HG03378 (cell line): Measurements from ENCODE around the gene MSH4.
"Not testable (repeated sequence)": the region's sequence is repeated elsewhere in the genome, so short reads cannot be mapped to it uniquely, and the experiment has no call there.

Experiments
- ATAC-seq: cut with Tn5 transposase; IDR thresholded peaks from one replicate; pipeline ENCODE4 v1.9.1; 2021; ENCODE audit warnings: mild to moderate bottlenecking, moderate library complexity; ENCODE audit not compliant: unreplicated experiment

The MSH4 gene

DNA sequence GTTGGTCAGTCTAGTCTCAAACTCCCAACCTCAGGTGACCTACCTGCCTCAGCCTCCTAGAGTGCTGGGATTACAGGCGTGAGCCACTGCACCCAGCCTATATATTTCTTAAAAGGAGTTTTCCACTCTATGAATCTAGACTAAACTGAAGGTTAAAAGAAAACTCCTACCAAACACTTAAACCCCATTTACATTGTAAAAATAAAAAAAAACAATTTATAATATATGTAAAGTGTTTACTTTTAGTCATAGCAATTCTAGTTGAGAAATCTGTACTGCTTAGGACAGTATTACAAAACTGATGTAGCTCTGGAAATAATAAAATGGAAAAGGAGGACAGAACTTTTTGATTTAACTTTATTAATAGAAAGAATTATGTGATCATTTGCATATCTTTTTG is 126.0 kb downstream of the MSH4 start:
- ATAC-seq: no peak

DNA sequence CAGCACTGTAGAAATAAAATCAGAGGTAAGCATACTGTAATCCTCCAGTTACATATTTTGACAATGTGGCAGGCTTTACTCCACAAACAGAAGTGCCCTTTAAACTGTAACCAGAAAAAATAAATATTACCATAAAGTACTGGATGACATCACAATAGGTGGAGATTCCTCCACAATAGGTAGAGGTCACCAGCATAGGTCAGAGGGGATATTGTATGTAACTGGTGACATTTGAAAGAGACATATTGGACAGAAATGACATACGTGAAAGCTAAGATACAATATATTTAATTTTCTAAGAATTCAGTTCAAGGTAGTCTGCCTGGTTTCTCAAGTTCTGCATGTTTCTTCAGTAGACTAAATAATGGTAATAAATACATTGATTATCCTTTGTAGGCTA is 135.6 kb downstream of the MSH4 start, which contains the start of gene ASB17:
Gene ASB17 (minus strand): TSS at position 101 of the 400 bp plus-strand sequence. CDS start 113 bp downstream, outside the sequence.
- ATAC-seq: no peak

DNA sequence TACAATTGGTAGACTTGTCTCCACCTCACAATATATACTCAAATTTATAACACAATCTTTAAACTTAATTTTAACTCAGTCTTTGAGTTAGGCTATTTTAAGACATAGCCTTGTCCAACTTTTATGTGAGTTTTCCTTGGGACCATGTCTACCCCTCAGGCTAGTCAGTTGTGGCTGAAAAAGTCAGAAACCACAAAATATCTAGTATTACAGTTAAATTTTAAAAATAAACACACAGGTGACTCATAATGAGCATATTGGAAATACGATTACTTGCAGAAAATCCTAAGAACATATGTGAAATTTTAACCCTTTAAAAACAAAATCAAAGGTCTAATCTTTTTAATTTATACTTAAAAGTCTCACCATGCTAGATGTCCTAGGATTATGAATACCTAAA is 140.4 kb downstream of the MSH4 start:
- ATAC-seq: no peak

DNA sequence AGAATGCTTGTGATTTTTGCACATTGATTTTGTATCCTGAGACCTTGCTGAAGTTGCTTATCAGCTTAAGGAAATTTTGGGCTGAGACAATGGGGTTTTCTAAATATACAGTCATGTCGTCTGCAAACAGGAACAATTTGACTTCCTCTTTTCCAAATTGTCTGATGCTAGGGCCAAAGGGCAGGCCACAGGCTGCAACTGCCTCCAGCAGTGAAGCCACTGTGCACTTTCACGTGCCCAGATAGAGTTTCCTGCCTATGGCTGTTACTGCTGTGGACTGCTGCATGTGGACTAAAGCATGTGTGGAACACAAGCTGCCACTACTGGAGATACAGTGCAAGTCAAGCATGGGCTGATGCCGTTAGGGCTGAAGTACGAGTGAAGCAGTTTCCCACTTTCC is 146.4 kb downstream of the MSH4 start:
- ATAC-seq: not testable (repeated sequence)

DNA sequence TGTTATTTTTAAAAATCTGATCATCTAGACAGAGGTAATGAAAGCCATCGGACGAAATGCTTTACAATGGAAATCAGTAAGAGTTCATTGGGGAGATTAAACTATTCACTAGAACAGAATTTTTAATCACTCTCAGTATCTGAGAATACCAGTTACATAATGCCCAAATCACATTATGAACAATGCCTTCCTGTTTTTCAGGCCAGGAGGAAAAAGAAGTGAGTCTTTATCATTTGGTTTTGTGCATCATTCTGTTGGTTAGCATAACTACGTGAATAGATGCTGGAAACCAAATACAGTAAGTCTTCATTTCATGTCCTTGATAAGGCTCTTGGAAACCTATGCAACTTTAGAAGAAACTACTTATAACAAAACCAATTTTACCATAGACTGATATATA is 153.5 kb downstream of the MSH4 start:
- no peak for ATAC-seq

DNA sequence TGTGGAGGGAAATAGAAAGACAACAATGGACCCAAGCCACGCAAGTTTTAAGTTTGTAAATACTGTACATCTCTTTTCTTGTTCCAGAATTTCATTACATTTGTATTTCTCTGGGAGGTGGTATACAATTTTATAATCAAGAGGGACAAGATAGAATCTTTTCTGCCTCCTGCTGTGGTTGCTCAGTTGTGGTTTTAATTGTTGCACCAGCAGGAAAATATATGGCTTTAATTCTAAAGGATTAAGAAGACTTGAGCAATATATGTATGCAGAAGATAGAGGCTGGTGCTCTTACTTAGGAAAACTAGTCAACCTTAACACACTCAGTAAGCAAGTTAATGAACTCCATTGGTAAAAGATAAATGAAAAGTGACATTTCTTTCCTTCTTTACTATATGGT is 155.3 kb downstream of the MSH4 start:
- no peak for ATAC-seq

DNA sequence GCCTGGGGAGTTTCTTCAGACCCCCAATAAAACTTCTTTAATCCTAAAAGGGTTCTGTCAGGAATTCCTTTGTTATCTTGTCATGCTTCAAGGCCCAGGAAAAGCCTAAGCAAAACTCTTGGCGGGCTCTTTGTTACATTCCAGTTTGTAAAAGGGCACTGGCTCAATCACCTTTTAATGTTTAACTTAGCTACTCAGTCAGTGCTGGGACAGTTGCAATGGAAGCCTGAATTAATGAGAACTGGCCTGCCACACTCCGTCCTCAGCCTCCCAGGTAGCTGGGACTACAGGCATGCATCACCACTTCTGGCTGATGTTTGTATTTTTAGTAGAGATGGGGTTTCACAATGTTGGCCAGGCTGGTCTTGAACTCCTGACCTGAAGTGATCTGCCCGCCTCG is 156.8 kb downstream of the MSH4 start:
- ATAC-seq: no peak

DNA sequence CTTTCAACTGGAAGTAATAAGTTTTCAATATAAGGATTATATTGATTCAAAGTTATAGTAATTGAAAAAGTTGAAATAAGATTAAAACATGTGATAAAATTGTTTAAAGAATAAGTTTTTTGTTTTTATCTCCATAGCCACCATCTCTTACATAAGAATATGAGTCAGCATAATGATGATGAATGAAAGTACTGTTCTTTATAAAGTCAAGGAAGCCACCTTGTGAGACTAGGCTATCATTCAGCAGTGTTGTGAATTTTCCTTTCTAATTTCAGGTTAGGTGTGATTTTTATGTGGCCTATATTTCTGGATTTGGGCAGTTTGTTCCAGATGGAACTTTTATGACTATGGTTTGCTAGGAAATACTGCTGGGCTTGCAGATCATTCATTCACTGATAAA is 157.9 kb downstream of the MSH4 start:
- ATAC-seq: no peak
